ENCODE results near the gene CAPN15.

CAPN15 gene

GRCh38 chr16:528111-529011, 849 bp downstream of the CAPN15 start:
- peak; percentile 65 for DNase-seq (ENCODE audit: low read depth)
- TF ChIP-seq CTCF (conservative IDR thresholded peaks at IDR 0.05; ENCODE audit: low read length): no peak
- peak overlapping the region; percentile 79 for H3K4me3 ChIP-seq (ENCODE audit: low read length)

- TF ChIP-seq CTCF (conservative IDR thresholded peaks at IDR 0.05; ENCODE audit: low read length): no peak
- peak overlapping the region; percentile 79 for H3K4me3 ChIP-seq (ENCODE audit: low read length)
- DNase-seq (ENCODE audit: low read depth): no peak
Observed at GRCh38 chr16:529012-529575, 1.6 kb downstream of the CAPN15 start.

- no peak for TF ChIP-seq CTCF (conservative IDR thresholded peaks at IDR 0.05; ENCODE audit: low read length)
- H3K4me3 ChIP-seq (ENCODE audit: low read length): no peak overlapping the region
- DNase-seq (ENCODE audit: low read depth): no peak
Observed at GRCh38 chr16:530111-530817, 2.8 kb downstream of the CAPN15 start.

GRCh38 chr16:531494-532125, 4.1 kb downstream of the CAPN15 start:
- H3K4me3 ChIP-seq (ENCODE audit: low read length): no peak overlapping the region
- TF ChIP-seq CTCF (conservative IDR thresholded peaks at IDR 0.05; ENCODE audit: low read length): no peak
- no peak for DNase-seq (ENCODE audit: low read depth)

GRCh38 chr16:533391-534123, 6.0 kb downstream of the CAPN15 start:
- H3K4me3 ChIP-seq (ENCODE audit: low read length): no peak overlapping the region
- DNase-seq (ENCODE audit: low read depth): no peak
- no peak for TF ChIP-seq CTCF (conservative IDR thresholded peaks at IDR 0.05; ENCODE audit: low read length)

GRCh38 chr16:534135-534534, 6.6 kb downstream of the CAPN15 start:
- TF ChIP-seq CTCF (conservative IDR thresholded peaks at IDR 0.05; ENCODE audit: low read length): no peak
- no peak overlapping the region for H3K4me3 ChIP-seq (ENCODE audit: low read length)
- DNase-seq (ENCODE audit: low read depth): no peak
